Right cardiac atrium (tissue), 5 donors: ENCODE data around the gene LDAH. TPM values are rescaled to one million over a fixed set of nuclear protein-coding genes. Genes with fewer than 3 reads are reported as not detected.

ENCODE experiments used
- ATAC-seq, 2 donors: fragments of 200-7000 bp; cut with Tn5 transposase; one replicate each; pipeline versions ENCODE4 v1.8.0 to v1.9.1; 2020; ENCODE audit warnings: moderate library complexity in 2 of 2, mild to moderate bottlenecking in 1 of 2
- DNase-seq, 3 donors: peaks; one replicate each; pipeline ENCODE4 v3.0.0-alpha.2; 2020
- H3K27ac ChIP-seq: one replicate; pipeline ENCODE4 v1.5.1; 2013; ENCODE audit warnings: mild to moderate bottlenecking, low read length, control low read depth, moderate library complexity
- H3K27me3 ChIP-seq: one replicate; pipeline ENCODE4 v1.6.1; 2013; ENCODE audit not compliant: control insufficient read depth, insufficient read depth
- H3K4me1 ChIP-seq: one replicate; pipeline ENCODE4 v1.6.1; 2013; ENCODE audit warnings: low read length; ENCODE audit not compliant: control insufficient read depth, insufficient read depth
- H3K4me3 ChIP-seq: one replicate; pipeline ENCODE4 v1.5.1; 2013; ENCODE audit warnings: low read length, control low read depth
- H3K9me3 ChIP-seq: one replicate; pipeline ENCODE4 v1.6.1; 2013; ENCODE audit warnings: low read length; ENCODE audit not compliant: control insufficient read depth
- WGBS: extraction: QIAGEN DNeasy Blood & Tissue Kit; methylation state at CpG from one replicate; pipeline ENCODE4 v1.1.7; 2013; 5-methylcytosine and 5-hydroxymethylcytosine counted together
- intact Hi-C, 4 donors: fragments of 100-400 bp; cut with DNase I; formaldehyde crosslinking; loops; one replicate each; pipeline versions ENCODE4 v1.11.0 to v1.14.0; 2022 to 2023
- polyA plus RNA-seq: library from polyadenylated mRNA; stranded (reverse); fragments of 200-250 nt; gene quantifications from one replicate; pipeline ENCODE4 v1.2.3, GENCODE V29; 2013
- total RNA-seq, 4 donors: library from RNA; stranded (reverse); fragmentation: NEBNext Ultra II Directional; extraction: Animal tissue kit (Norgen Biotek cat#: 25700); gene quantifications; one replicate each; pipeline ENCODE4 v1.2.1, GENCODE V29; 2021
- donor health status: healthy with polysubstance abuse.
- donor health status: DM: no; HTN: yes; CAD: no.
- donor health status: DM: no; HTN: no; CAD: no.
- donor health status: DM: no; HTN: yes; CAD: no; lungs with severe emphysema.
- donor health status: DM: yes; HTN: yes; CAD: no.

The LDAH gene
- total and polyA plus RNA-seq, 5 donors: 4.6 to 10.8 (median 7.2) TPM

- H3K4me1 ChIP-seq: no peaks in the 10 kb centered on the region
- H3K4me3 ChIP-seq: no peak overlapping the region
- WGBS: 47% methylated on average over 4 of the region's 4 CpGs
- no peak for DNase-seq
- no peak for ATAC-seq
- H3K9me3 ChIP-seq: no peaks in the 10 kb centered on the region
- intact Hi-C loops: no loop called here
- H3K27ac ChIP-seq: no peak overlapping the region
- no peaks in the 10 kb centered on the region for H3K27me3 ChIP-seq
These were observed 123.8 kb downstream of the LDAH start for GRCh38 chr2:20698916-20699613.

DNA sequence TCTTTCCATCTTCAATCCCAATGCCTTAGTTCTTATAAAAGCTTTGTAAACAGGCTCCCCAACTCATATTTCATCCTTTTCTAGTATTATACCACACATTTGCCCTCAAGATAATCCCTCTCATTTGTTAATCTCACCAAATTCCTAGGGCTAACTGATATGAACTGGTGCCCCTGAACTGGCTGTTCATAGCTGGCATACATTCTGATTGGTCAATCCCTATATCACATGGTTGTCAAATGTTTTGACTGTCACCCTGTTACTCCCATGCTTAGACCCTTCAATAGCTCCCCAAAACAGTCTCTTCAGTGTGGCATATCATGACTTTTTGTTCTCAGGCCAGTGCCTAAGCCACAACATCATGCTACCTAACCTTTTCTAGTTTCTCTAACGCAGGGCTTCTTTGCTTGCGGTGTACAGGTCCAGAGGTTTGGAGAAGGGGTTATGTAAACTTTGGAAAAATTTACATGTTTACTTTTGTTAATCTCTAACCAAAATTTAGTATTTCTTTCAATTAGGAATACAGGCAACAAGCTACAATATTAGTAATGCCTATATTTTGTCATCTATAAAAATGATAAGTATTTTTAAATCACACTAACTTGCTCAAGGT is 125.5 kb downstream of the LDAH start:
- 98% methylated on average over 2 of the region's 2 CpGs for WGBS
- Histone ChIP-seq H3K9me3 (no peaks in the 10 kb centered on the region), H3K4me1 (no peaks in the 10 kb centered on the region), H3K4me3 (no peak overlapping the region), H3K27ac (no peak overlapping the region), H3K27me3 (no peaks in the 10 kb centered on the region)
- DNase-seq: no peak
- intact Hi-C loops: no loop called here
- ATAC-seq: no peak

GRCh38 chr2:20696366-20696765 is 126.5 kb downstream of the LDAH start:
- DNase-seq (no peak), ATAC-seq (no peak)
- Histone ChIP-seq H3K4me3 (no peak overlapping the region), H3K4me1 (no peaks in the 10 kb centered on the region), H3K9me3 (no peaks in the 10 kb centered on the region), H3K27me3 (no peaks in the 10 kb centered on the region), H3K27ac (no peak overlapping the region)
- intact Hi-C loops: no loop called here
- WGBS: 73% methylated on average over 2 of the region's 2 CpGs

- intact Hi-C loops: no loop called here
- no peaks in the 10 kb centered on the region for H3K9me3 ChIP-seq
- H3K4me1 ChIP-seq: no peaks in the 10 kb centered on the region
- no peak overlapping the region for H3K4me3 ChIP-seq
- H3K27ac ChIP-seq: no peak overlapping the region
- no peaks in the 10 kb centered on the region for H3K27me3 ChIP-seq
- no peak for ATAC-seq
- WGBS: 94% methylated on average over 3 of the region's 3 CpGs
- DNase-seq: no peak
These were observed 129.6 kb downstream of the LDAH start for GRCh38 chr2:20693317-20693716.

- intact Hi-C loops: no loop called here
- ATAC-seq: no peak
- WGBS: 89% methylated on average over 2 of the region's 2 CpGs
- H3K4me1 ChIP-seq: no peaks in the 10 kb centered on the region
- no peak overlapping the region for H3K27ac ChIP-seq
- H3K9me3 ChIP-seq: no peaks in the 10 kb centered on the region
- no peak for DNase-seq
- no peak overlapping the region for H3K4me3 ChIP-seq
- no peaks in the 10 kb centered on the region for H3K27me3 ChIP-seq
These were observed 130.8 kb downstream of the LDAH start for GRCh38 chr2:20692081-20692480.

DNA sequence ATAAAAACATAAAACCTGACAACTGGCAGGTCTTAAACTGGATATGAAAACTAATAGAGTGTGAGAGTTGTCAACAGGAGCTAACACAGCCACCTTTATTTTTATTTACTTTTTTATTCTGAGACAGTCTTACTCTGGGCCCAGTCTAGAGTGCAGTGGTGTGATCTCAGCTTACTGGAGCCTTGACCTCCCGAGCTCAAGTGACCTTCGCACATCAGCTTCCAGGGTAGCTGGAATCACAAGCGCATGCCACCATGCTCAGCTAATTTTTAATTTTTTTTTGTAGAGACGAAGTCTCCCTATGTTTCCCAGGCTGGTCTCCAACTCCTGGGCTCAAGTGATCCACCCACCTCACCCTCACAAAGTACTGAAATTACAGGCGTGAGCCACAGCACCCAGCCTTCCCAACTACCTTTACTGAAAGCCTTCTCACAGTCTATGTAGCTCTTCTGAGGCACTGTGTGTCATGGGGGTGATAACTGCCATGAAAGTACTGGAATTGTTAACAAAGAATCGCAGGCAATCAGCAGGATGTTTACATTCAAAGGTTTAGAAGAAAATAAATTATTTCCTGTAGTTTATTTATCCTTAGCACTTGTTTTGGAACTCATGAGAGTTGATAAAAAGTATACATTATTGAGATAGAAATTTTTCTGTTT is 131.7 kb downstream of the LDAH start:
- Histone ChIP-seq H3K9me3 (no peaks in the 10 kb centered on the region), H3K27me3 (no peaks in the 10 kb centered on the region), H3K4me3 (no peak overlapping the region), H3K4me1 (no peaks in the 10 kb centered on the region), H3K27ac (no peak overlapping the region)
- no peak for ATAC-seq
- no peak for DNase-seq
- intact Hi-C loops: no loop called here
- 89% methylated on average over 6 of the region's 6 CpGs for WGBS

GRCh38 chr2:20689428-20690264 is 133.3 kb downstream of the LDAH start:
- DNase-seq (no peak), ATAC-seq (peak in 1 of 2 donors; percentile 89)
- intact Hi-C loops: no loop called here
- Histone ChIP-seq H3K4me3 (no peak overlapping the region), H3K4me1 (no peaks in the 10 kb centered on the region), H3K9me3 (no peaks in the 10 kb centered on the region), H3K27ac (no peak overlapping the region), H3K27me3 (no peaks in the 10 kb centered on the region)
- WGBS: 89% methylated on average over 11 of the region's 11 CpGs

DNA sequence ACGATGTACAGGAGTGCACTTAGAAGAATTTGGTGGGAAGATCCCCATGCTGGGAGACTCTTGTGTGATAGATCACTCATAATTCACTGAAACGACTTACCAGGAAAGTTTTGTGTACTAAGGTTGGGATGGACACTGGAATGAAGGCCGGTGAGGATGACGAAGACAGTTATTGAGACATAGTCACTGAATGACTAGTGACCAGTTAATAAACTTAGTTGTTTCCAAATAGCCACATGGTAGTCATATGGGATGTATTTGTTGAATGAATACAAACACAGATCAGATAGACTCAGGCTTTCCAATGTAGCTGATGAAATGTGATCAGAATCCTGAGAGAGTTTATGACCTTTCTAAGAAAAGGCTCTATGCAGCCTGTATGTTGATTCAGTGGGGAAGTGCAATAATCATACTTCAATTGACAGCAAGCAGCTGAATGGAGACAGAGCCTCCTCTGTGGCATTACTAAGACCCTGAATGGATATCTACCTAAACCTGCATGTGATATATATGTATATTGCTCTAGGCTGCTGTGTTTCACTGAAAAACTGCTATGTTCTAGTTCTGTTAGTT is 135.6 kb downstream of the LDAH start:
- Histone ChIP-seq H3K4me3 (no peak overlapping the region), H3K27ac (no peak overlapping the region), H3K4me1 (no peaks in the 10 kb centered on the region), H3K27me3 (no peaks in the 10 kb centered on the region), H3K9me3 (no peaks in the 10 kb centered on the region)
- intact Hi-C loops: no loop called here
- 97% methylated on average over 4 of the region's 4 CpGs for WGBS
- no peak for ATAC-seq
- no peak for DNase-seq

DNA sequence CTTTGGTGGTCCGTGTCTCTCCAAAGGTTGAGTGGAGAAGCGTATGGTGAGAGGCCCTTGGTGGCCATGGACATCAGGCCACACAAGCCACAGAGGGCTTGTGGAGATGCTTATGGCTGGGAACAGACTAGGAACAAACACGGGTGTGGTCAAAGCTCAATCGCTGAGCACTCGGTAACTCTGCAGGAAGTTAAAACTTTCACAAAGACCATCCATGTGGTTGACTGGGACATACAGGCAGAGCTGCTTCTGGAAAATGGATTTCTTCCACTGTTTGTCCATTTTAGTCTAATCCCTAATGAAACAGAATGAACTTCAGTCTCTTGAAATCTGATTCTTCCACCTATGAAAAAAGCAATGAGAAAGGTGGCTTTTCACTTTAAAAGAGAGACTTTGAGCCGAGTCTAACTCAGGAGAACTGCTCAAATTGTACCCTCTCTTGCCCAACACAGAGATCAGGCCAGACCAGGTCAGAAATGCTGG is 138.3 kb downstream of the LDAH start:
- intact Hi-C loops: no loop called here
- 84% methylated on average over 6 of the region's 6 CpGs for WGBS
- H3K27ac ChIP-seq: no peak overlapping the region
- H3K4me1 ChIP-seq: no peaks in the 10 kb centered on the region
- H3K9me3 ChIP-seq: no peaks in the 10 kb centered on the region
- no peak overlapping the region for H3K4me3 ChIP-seq
- ATAC-seq (no peak), DNase-seq (no peak)
- H3K27me3 ChIP-seq: no peaks in the 10 kb centered on the region

DNA sequence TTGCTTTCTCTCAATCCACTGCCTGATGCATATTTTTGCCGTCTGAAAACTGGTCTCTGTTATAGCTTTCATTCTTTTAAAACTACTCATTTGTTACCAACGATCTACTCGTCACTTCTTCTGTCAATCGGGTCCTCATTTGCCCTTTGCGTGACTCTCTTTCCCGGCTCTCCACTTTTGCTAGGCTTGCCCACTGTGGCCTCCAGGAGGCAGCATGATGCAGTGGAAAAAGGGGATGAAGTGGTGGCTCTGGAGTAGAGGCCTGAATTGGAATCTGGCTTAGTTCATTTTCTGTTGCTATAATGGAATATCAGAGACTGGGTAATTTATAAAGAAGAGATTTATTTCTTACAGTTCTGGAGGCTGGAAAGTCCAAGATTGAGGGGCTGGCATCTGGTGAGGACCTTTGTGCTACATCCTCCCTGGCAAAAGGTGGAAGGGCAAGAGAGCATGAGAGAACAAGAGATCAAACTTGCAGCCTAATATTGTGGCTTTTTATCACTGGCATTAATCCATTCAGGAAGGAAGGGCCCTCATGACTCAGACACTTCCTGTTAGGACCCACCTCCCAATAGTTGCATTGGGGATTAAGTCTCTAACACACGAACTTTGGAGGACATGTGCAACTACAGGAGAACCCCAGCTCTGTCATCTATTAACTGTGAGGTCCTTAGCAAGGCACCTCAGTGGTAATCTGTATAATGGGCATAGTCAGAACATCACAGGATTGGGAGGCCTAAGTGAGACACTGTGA is 140.6 kb downstream of the LDAH start:
- intact Hi-C loops: no loop called here
- Histone ChIP-seq H3K27ac (no peak overlapping the region), H3K9me3 (no peaks in the 10 kb centered on the region), H3K27me3 (no peaks in the 10 kb centered on the region), H3K4me3 (no peak overlapping the region), H3K4me1 (no peaks in the 10 kb centered on the region)
- 79% methylated on average over 7 of the region's 7 CpGs for WGBS
- DNase-seq: no peak
- ATAC-seq: no peak
